GM23338 (cell line): ENCODE data around the gene CLIC2.

ENCODE experiments used
- CREB1 ChIP-seq: fragments of 250-450 bp; sonication (Bioruptor Pico); IDR thresholded peaks from 2 replicates; pipeline ENCODE4 v1.5.0; 2020; ENCODE audit warnings: low read depth, mild to moderate bottlenecking, moderate library complexity
- CTCF ChIP-seq, 2 experiments: fragments of 200-600 bp in 1 of 2; sonication (generic) in 1 of 2; conservative IDR thresholded peaks; 2 replicates each; pipeline versions ENCODE4 v1.5.1 to v1.6.1; 2016 to 2017; ENCODE audit warnings: antibody characterized with exemption in 2 of 2, low read depth in 2 of 2, mild to moderate bottlenecking in 2 of 2, moderate library complexity in 1 of 2
- ETS1 ChIP-seq: IDR thresholded peaks from 2 replicates; pipeline ENCODE4 v1.6.1; 2016; ENCODE audit warnings: antibody characterized with exemption
- EZH2 ChIP-seq: fragments of 200-600 bp; sonication (generic); IDR thresholded peaks from one replicate; pipeline ENCODE4 v1.8.0; 2017; ENCODE audit warnings: antibody characterized with exemption, mild to moderate bottlenecking, low read depth; ENCODE audit not compliant: unreplicated experiment
- EZH2phosphoT487 ChIP-seq: fragments of 200-600 bp; sonication (generic); IDR thresholded peaks from one replicate; pipeline ENCODE4 v1.8.1; 2018; ENCODE audit warnings: antibody characterized with exemption; ENCODE audit not compliant: unreplicated experiment
- JUNB ChIP-seq: IDR thresholded peaks from one replicate; pipeline ENCODE4 v1.6.1; 2016; ENCODE audit warnings: antibody characterized with exemption; ENCODE audit not compliant: unreplicated experiment
- POLR2AphosphoS5 ChIP-seq: IDR thresholded peaks from 2 replicates; pipeline ENCODE4 v1.6.1; 2016; ENCODE audit warnings: antibody characterized with exemption, low read depth
- REST ChIP-seq: IDR thresholded peaks from one replicate; pipeline ENCODE4 v1.6.1; 2018; ENCODE audit warnings: antibody characterized with exemption; ENCODE audit not compliant: unreplicated experiment
- STAT1 ChIP-seq: IDR thresholded peaks from one replicate; pipeline ENCODE4 v1.6.1; 2016; ENCODE audit warnings: antibody characterized with exemption; ENCODE audit not compliant: unreplicated experiment
- ZNF331 ChIP-seq: fragments of 250-450 bp; sonication (Bioruptor Pico); IDR thresholded peaks from 2 replicates; pipeline ENCODE4 v1.5.0; 2020; ENCODE audit warnings: low read depth, mild to moderate bottlenecking, moderate library complexity

GRCh38 chrX:155246748-155247147, 87.7 kb downstream of the CLIC2 start:
- TF ChIP-seq CTCF (conservative IDR thresholded peaks at IDR 0.05; ENCODE audit: low read depth in 2 of 2) (no peak), STAT1 (no peak), EZH2phosphoT487 (no peak), EZH2 (no peak), REST (no peak), POLR2AphosphoS5 (no peak), JUNB (no peak), CREB1 (CRISPR knock-in tag) (no peak), ETS1 (no peak), ZNF331 (CRISPR knock-in tag) (no peak)
